ENCODE data around the gene ZNF534.
"Not testable (repeated sequence)": the region's sequence is repeated elsewhere in the genome, so short reads cannot be mapped to it uniquely, and the experiment has no call there.

Gene ZNF534

DNA sequence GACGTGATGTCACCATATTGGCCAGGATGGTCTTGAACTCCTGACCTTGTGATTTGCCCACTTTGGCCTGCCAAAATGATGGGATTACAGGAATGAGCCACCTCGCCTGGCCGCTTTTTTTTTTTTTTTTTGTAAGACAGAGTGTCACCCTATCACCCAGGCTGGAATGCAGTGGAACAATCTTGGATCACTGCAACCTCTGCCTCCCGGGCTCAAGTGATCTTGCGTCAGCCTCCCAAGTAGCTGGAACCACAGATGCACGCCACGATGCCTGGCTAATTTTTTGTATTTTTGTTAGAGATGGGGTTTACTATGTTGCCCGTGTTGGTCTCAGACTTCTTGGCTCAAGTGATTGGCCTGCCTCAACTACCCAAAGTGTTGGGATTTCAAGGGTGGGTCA is 69.6 kb downstream of the ZNF534 start:
- no peak for DNase-seq (ENCODE audit: low spot score)

DNA sequence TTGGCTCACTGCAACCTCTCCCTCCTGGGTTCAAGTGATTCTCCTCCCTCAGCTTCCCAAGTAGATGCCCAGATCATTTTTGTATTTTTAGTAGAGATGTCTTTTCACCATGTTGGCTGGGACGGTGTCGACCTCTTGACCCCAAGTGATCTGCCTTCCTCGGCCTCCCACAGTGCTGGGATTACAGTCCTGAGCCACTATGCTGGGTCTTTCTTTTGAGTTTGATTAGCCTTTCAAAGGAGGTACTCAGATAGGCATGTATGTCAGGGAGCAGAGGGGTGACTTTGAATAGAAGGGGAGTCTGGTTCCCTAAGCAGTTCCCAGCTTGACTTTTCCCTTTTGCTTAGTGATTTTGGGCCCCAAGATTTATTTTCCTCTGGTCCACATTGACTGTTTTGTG is 71.5 kb downstream of the ZNF534 start:
- DNase-seq (ENCODE audit: low spot score): not testable (repeated sequence)

DNA sequence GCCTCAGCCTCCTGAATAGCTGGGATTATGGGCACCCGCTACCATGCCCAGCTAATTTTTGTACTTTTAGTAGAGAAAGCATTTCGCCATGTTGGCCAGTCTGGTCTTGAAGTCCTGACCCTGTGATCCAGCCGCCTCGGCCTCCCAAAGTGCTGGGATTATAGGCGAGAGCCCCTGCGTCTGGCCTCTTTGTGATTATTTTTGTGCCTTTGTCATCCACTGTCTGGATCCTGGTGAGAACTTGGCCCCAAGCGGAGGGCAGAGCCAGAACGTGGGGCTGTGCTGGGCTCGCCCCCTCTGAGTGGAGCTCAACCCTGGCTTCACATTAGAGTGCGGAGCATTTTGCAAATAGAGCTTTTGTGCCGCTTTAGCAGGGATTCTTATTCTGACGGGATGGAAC is 72.0 kb downstream of the ZNF534 start:
- DNase-seq (ENCODE audit: low spot score): not testable (repeated sequence)

All from CD4-positive, alpha-beta T cell treated with Interleukin-15 for 4 hours (primary cell).